AG04450 (cell line): ENCODE data around the gene ZFHX3. TPM values are rescaled to one million over a fixed set of nuclear protein-coding genes. Genes with fewer than 3 reads are reported as not detected.

Experiments
- CTCF ChIA-PET: fragments of 300-600, 350-600 bp; formaldehyde crosslinking; extraction: SDS; loops from one replicate; lab custom pipeline; 2022; ENCODE audit warnings: antibody characterized with exemption, inconsistent platforms; lab: Charles Lee
- POLR2A ChIA-PET: fragments of 350-600 bp; formaldehyde crosslinking; extraction: SDS; loops from one replicate; lab custom pipeline; 2021; ENCODE audit warnings: antibody characterized with exemption, inconsistent platforms; lab: Yijun Ruan, JAX
- DNase-seq: peaks from one replicate; pipeline ENCODE4 v3.0.0-alpha.2; 2011; ENCODE audit warnings: low read depth, low spot score
- H3K27ac ChIP-seq: one replicate; pipeline ENCODE4 v1.5.1; 2012; ENCODE audit warnings: low read depth, low read length, control low read depth
- H3K27me3 ChIP-seq: one replicate; pipeline ENCODE4 v1.6.0; 2012; ENCODE audit warnings: low read length; ENCODE audit not compliant: control insufficient read depth, insufficient read depth
- H3K4me3 ChIP-seq: 2 replicates; pipeline ENCODE4 v1.5.1; 2011; ENCODE audit warnings: mild to moderate bottlenecking, low read depth, low read length, control low read depth
- H3K9me3 ChIP-seq: 2 replicates; pipeline ENCODE4 v1.5.1; 2012; ENCODE audit warnings: low read length; ENCODE audit not compliant: control insufficient read depth, insufficient read depth
- CTCF ChIP-seq: IDR thresholded peaks from 2 replicates; pipeline ENCODE4 v1.5.1; 2011; ENCODE audit warnings: low read depth, low read length, control low read depth, inconsistent platforms
- polyA plus RNA-seq: library from polyadenylated mRNA; depleted of rRNA; stranded (reverse); fragments of >200 nt; gene quantifications from 2 replicates; pipeline ENCODE4 v1.2.3, GENCODE V29; 2011

ZFHX3 gene
- polyA plus RNA-seq, 1 experiment: 3.3 TPM

DNA sequence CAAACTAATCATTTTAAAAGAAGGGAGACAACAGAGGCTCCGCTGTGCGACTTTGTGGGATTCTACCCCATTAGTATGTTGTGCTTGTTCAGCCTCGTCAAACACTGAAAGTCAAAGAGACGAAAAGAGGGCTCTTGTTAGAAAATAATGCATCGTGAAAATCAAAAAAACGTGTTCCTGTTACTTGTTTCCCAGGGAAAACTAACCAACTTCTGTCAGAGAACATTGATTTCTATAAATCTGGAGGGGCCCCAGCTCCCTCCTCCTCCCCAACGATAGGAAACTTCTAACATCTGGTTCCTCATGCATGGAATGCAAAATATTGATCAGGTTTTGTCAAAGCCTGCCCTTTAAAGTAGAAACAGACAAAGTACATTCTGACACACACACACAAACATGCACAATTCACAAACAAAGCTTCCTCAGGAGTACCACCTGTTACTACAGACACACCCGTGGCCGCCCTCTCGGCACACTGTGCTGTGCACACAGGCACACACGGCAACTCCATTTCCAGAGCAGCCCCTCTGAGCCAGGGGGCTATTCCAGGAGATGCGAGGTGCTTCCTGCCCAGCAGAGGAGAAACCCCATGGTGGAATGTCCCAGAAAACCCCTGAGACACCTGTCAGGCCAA is 151.3 kb downstream of the ZFHX3 start:
- no peaks in the 10 kb centered on the region for H3K9me3 ChIP-seq
- no peak overlapping the region for H3K4me3 ChIP-seq
- CTCF ChIA-PET: no interaction called here
- no peak for TF ChIP-seq CTCF
- H3K27ac ChIP-seq: no peak overlapping the region
- H3K27me3 ChIP-seq: no peaks in the 10 kb centered on the region
- POLR2A ChIA-PET: no interaction called here
- DNase-seq: no peak

- DNase-seq: no peak
- Histone ChIP-seq H3K27me3 (no peaks in the 10 kb centered on the region), H3K4me3 (no peak overlapping the region), H3K9me3 (no peaks in the 10 kb centered on the region), H3K27ac (no peak overlapping the region)
- TF ChIP-seq CTCF: no peak
- CTCF ChIA-PET: no interaction called here
- POLR2A ChIA-PET: no interaction called here
Measured at GRCh38 chr16:72895951-72896350, 152.0 kb downstream of the ZFHX3 start.

DNA sequence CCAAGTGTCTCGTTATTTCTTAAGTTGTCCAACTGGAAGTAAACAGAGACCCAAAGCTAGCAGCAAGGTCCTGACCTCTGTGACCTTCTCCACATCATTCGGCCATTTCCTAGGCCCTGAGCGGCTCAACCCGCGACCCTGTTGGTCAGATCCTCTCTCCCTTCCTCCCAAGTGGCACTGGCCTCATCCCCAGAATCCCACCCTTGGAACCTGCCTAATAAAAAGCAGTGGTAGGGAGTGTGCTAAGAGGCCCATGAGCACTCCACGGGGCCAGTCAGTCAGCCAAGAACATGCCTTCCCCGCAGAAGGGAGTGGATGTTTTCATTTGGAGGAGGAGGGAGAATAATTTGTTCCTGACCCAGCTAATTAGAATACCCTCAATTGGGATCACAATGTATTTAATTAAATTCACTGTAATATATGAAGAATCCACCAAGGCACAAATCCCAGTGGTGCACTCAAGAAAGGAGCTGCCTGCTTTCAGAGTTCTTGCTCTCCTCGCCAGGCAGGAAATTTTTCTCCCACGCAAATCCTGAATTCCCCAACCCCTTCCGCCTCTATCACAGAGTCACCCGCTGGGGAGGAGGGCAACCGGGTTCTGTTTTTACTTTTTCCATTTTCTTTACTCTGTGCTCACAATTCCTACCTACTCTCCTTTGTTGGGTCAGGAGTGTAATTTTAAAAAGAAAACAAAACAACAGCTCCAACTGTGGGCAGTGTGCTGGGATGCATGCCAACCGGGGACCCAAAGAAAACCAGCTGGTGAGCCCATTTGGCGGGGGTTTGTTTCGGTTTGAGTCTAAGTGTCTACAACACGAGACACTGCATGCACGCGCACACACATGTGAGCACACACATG is 153.4 kb downstream of the ZFHX3 start:
- no peak overlapping the region for H3K27ac ChIP-seq
- TF ChIP-seq CTCF: no peak
- H3K9me3 ChIP-seq: no peaks in the 10 kb centered on the region; the same call in 1 of the 2 replicates
- no peak for DNase-seq
- CTCF ChIA-PET: interaction anchor here (0.6 kb wide), 1 partner anchor 304 kb away, joined by 4 read pairs; no protein-coding TSS in a partner anchor
- no peaks in the 10 kb centered on the region for H3K27me3 ChIP-seq
- no peak overlapping the region for H3K4me3 ChIP-seq
- POLR2A ChIA-PET: no interaction called here

DNA sequence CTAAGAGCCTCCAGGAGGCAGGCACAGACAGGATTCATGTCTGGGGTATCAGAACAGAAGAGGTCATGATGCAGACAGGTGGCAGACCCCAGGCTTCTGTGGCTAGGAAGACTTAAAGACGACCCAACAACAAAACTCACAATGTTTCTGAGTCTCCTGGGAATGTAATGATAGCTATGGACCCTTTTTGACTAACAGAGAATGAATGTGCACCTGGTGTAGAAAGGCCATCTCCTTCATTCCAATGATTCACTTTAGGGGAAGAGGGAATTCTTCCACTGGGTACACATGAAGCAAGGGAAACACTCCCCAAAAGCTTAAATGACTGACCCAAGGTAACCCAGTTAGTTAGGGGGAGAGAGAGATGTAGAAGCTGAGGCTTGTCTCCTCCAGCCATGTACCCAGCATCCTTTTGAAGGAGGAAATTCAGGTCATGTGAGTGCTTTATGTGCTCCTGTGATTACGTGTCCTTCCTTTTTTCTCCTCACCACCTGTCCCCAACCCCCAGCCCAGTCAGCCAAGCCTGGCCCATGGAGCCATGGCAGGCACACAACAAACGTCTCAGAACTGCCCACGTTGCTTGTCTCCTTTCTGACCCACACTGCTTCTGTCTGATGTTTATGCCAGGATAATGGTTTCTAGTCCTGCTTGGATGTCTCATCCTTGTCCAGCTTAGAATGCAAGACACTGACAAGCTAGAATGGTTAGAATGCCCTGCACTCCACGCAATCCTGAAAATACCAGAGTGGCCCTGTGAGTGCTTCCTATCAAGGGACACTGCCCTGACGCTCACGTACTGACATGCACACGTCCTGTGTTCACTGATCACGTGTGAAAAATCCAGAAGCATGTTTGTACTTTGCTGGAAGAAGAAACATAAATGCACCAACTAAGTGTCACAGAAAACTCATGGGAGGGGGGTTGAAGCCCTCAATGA is 156.4 kb downstream of the ZFHX3 start:
- Histone ChIP-seq H3K27ac (no peak overlapping the region), H3K4me3 (no peak overlapping the region), H3K9me3 (no peaks in the 10 kb centered on the region; the same call in 1 of the 2 replicates), H3K27me3 (no peaks in the 10 kb centered on the region)
- ChIA-PET CTCF (interaction anchor here (1.5 kb wide), 1 partner anchor 59 kb away, joined by 9 read pairs; no protein-coding TSS in a partner anchor), POLR2A (no interaction called here)
- DNase-seq: no peak
- no peak for TF ChIP-seq CTCF
